NOMO-1 (cell line): ENCODE results near the gene PRAMEF11.
"Not testable (repeated sequence)": the region's sequence is repeated elsewhere in the genome, so short reads cannot be mapped to it uniquely, and the experiment has no call there.

ENCODE experiments used
- DNase-seq, 2 experiments: peaks; one replicate each; lab custom pipeline; 2025; ENCODE audit not compliant: unreplicated experiment in 2 of 2; lab: John Stamatoyannopoulos, UW

PRAMEF11 gene

GRCh38 chr1:12831310-12831709 is at the start of gene PRAMEF11:
Gene PRAMEF11, minus strand, starts transcription at chr1:12831410. Its CDS starts 2,621 bp downstream, at chr1:12828789.
- not testable (repeated sequence) for DNase-seq

- not testable (repeated sequence) for DNase-seq
Measured at GRCh38 chr1:12878453-12878852, 47.2 kb upstream of the PRAMEF11 start.

- not testable (repeated sequence) for DNase-seq
Measured at GRCh38 chr1:12863131-12863880, 32.1 kb upstream of the PRAMEF11 start.

GRCh38 chr1:12856786-12857185 is 25.6 kb upstream of the PRAMEF11 start, which contains the start of gene PRAMEF2:
Gene PRAMEF2, plus strand, starts transcription at chr1:12857086. Its CDS starts 1,924 bp downstream, at chr1:12859010.
- not testable (repeated sequence) for DNase-seq

DNA sequence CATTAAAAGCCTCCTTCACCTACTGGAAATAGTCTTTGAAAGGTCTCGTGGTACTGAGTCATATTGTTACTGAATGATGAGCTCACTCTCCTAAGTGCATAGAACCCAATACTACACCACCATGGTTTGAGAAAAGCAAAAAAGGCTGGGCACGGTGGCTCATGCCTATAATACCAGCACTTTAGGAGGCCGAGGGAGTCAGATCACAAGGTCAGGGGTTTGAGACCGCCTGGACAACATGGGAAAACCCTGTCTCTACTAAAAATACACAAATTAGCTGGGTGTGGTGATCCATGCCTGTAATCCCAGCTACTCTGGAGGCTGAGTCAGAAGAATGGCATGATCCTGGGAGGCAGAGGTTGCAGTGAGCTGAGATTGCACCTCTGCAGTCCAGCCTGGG is 20.6 kb upstream of the PRAMEF11 start:
- no peak for DNase-seq

DNA sequence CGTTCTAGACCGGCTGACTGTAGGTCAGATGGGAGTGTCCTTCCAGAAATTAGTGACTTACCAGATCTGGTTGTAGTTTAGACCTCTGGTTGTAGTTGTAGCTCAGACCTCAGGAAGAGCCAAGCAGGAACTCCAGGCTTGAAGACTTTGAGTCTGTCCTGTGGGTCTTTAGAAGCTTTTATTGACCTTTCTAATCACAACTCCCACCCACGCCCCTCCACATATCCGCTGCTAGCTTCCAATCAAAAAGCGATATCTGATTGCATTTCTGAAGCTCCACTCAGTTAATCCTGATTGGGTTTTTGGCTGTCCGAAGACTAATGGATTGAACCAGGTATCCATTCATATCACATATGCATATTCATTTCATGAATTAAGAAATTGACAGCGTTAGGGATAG is 17.4 kb upstream of the PRAMEF11 start, which contains the start of gene HNRNPCL1:
TSS of gene HNRNPCL1 (minus strand) at position 101 of the 400 bp plus-strand sequence. CDS start 431 bp downstream, outside the sequence.
- DNase-seq = not testable (repeated sequence)

- not testable (repeated sequence) for DNase-seq
Measured at GRCh38 chr1:12833251-12833650, 2.0 kb upstream of the PRAMEF11 start.

GRCh38 chr1:12819061-12819460 is 12.1 kb downstream of the PRAMEF11 start:
- not testable (repeated sequence) for DNase-seq

- no peak for DNase-seq
Measured at GRCh38 chr1:12811409-12811784, 19.8 kb downstream of the PRAMEF11 start.

DNA sequence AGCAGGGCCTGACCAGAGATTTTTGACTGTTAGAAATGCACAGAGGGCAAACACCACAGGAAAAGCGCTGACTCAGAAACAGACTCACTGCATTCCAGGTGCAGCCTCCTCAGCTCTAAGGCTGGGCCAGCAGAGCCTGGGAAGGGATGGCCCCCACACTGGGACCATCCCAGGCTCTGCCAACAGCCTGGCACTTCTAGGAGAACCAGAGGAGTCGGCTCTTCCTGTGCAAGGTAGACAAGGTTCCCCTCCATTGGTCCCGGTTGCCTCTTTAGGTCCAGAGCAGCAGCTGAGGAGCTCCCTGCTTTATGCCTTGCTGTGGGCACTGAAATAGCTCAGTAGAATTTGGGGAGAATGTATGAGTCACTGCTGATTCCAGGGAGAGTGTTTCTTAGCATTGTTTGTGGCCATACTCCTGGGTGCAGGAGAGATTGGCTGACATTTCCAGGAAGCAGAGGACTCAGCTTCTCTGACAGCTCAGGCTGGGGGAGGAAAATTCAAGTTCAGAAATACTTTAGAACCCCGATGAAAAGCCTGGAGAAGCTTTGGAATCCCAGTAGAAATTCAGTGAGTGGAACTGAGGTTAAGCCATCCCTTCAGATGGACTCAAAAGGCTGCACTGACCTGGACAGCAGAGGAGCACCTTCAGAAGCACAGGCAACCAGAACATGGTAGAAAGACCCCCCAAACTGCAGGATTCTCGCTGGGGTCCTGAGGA is 20.4 kb downstream of the PRAMEF11 start:
- no peak for DNase-seq

GRCh38 chr1:12809933-12810332 is 21.3 kb downstream of the PRAMEF11 start:
- no peak for DNase-seq

- peak in 1 of 2 experiments; percentile 1 for DNase-seq
Measured at GRCh38 chr1:12799730-12800129, 31.5 kb downstream of the PRAMEF11 start.

GRCh38 chr1:12798911-12799310 is 32.3 kb downstream of the PRAMEF11 start:
- no peak for DNase-seq

GRCh38 chr1:12791097-12791496 is 40.1 kb downstream of the PRAMEF11 start, which contains the start of gene PRAMEF1:
Gene PRAMEF1, plus strand, starts transcription at chr1:12791397. Its CDS starts 1,831 bp downstream, at chr1:12793228.
- not testable (repeated sequence) for DNase-seq

- DNase-seq = not testable (repeated sequence)
Measured at GRCh38 chr1:12784729-12785128, 46.5 kb downstream of the PRAMEF11 start.

GRCh38 chr1:12783783-12784182 is 47.4 kb downstream of the PRAMEF11 start:
- peak in 1 of 2 experiments; percentile 5 for DNase-seq

DNA sequence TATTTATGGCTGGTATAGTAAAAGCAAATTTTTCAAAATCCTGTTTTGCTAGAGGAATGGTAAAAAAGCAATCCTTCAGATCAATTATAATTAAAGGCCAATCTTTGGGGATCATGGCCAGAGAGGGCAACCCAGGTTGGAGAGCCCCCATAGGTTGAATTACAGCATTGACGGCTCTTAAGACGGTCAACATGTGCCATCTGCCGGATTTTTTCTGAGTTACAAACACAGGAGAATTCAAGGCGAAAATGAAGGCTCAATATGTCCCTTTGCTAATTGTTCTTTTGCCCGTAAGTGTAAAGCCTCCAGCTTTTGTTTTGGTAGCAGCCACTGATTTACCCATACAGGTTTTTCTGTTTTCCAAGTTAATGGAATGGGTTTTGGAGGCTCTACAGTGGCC is 49.7 kb downstream of the PRAMEF11 start:
- DNase-seq = not testable (repeated sequence)

- no peak for DNase-seq
Measured at GRCh38 chr1:12778907-12779306, 52.3 kb downstream of the PRAMEF11 start.

DNA sequence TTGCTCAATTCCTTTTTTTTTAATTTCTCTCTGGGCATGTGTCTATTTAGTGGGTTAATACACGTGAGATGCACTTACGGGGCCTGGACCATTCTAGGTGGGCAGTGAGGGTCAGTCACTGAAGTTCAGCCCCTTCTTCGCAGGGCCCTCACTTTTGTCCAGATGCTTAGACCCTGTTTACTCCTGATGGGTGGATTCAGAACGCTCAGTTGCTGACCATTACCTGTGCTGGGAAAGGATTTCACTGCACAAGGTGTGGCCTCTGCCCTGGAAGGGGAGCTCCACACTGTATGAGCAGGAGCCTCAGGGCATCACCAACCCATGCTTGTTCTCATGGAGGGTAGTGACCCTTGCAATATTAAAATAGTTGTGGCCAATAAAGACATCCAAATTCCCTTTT is 53.1 kb downstream of the PRAMEF11 start:
- no peak for DNase-seq

- no peak for DNase-seq
Measured at GRCh38 chr1:12776801-12777557, 54.2 kb downstream of the PRAMEF11 start.

- no peak for DNase-seq
Measured at GRCh38 chr1:12775443-12775842, 55.8 kb downstream of the PRAMEF11 start.
